Activated CD8-positive, alpha-beta memory T cell treated with anti-CD3 and anti-CD28 coated beads for 1 hour (primary cell): ENCODE measurements around the gene CSNK1E.

Experiments used
- DNase-seq, 2 donors: peaks; one replicate each; pipeline ENCODE4 v3.0.0-alpha.2; 2020; ENCODE audit warnings: low read depth in 1 of 2; ENCODE audit errors: extremely low read depth in 1 of 2

The CSNK1E gene

DNA sequence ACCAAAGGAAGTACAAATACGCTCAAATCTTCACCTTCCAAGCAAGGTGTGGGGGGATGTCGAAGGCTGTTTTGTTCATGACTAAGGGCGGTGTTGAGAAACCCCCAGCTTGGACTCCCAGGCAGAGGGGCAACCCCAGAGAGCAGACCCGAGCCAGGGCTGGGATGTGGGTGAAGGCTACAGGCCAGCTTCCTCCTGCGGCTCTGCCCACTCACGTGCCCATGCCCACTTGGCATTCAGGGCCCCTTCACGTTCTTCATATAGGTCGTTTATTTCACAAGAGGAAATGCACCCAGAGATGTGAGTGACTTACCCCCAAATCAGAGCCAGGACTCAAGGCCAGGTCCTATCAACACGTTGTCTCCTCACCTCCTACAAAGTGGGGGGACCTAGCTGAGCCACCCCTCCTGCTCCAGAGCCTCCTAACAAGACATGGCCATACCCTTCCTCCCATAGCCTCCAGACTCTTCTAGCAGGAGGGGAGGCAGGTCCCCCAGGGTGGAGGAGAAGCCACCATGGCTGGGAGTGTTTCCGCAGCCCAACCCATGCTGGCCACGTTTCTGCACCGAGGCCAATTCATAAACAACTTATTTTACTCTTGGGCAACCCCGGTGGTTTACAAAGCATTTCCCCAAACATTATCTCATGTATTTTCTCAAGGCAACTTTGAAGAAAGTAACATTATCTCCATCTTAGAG, 66.4 kb downstream of the CSNK1E start:
- DNase-seq = no peak

DNA sequence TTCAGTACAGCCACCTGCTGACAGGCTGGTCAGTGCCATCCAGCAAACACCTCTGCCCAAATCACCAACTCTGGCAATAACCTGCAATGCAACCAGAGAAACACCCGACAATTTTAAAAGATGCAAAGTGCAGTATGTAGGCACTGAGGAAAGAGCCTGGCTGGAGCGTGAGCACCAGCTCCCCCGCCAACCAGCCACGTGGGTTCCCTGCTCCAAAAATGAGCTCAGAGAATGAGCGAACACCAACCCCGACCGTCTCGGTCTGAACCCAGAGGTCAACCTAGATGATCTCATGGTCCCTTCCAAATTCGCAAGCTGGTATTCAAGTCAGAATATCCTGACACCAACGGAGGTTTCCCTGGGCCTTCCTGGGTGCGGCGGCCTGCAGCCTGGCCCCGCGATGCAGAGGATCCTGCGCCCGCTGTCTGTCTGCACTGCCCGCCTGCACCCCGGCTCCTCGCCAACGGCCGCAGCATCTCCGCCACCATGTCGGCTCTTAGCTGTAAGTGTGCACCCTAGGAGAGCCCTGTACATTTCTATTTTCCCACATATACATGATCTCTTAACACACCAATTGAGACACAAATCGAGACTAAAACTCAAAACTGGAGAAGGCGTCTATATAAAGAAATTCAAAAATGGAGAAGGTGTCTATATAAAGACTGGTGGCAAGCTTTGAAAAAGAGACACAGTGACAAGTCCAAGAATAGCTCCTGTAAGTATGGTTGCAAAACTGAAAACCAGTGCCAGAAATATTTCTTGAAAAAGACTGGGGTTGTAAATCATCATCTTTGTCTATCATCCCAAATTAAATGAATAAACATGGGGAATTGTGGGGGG, 67.2 kb downstream of the CSNK1E start:
- no peak for DNase-seq

GRCh38 chr22:38249301-38249700, 67.9 kb downstream of the CSNK1E start:
- DNase-seq = no peak

DNA sequence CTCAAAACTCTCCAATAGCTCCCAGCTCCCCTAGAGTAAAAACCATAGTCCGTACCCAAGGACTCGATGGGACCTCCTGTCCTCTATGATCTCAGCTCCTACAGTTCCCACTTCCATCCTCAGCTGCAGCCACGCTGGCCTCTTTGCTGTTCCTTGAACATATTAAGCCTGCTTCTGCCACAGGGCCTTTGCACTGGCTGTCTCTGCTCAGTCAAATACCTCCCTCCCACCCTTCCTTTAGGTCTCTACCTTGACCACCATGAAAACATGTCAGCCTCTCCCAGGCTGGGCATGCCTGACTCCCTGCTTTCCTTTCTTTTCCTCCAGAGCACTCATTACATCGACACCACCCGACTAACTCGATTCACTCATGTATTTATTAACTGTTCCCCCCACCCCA, 69.0 kb downstream of the CSNK1E start:
- no peak for DNase-seq

DNA sequence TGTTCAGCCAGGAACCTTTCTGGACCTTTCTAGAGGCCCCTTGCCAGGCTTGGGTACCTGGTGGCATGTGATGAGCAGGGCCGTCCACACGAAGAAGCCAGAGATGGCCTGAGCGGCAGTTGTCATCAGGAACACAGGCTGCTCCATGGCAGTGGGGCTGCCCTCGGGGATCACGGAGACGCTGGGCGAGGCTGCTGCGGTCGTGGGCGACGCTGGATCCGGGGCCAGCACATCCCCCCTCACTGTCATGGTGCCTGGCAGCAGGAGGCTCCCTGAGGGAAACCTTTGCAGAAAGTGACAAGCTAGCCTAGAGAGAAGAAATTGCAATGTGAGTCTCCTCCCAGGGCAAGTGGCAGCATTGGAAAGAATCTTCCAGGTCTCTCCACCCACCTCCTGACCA, 69.5 kb downstream of the CSNK1E start:
- DNase-seq = no peak

- no peak for DNase-seq
Observed at GRCh38 chr22:38246692-38247091, 70.5 kb downstream of the CSNK1E start.

DNA sequence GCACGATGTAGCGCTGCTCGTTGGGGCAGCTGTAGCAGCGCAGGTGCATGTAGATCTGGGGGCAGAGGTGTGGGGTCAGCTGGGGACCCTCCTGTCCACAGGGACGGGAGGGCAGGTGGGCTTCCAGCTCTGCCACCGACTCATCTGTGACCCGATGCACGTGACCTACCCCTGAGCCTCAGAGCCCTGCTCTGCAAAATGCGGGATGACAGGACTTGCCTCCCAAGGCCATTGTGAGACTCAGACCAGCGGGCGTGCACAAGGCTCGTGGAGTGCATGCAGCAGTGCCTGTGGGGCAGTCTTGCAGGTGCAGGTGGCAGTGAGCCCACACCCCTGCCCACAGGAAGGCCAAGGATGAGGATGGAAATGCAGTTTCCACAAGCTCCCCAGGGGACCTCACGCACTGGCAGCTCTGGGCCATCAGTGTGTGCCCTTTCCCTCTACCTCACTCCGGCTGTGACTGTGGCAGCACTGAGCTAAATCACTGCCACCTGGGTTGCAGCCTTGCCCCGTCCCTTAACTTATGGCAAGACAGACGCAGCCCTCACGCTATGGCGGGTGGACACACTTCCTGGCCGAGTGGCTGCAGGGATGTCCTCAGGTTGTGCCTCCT, 71.1 kb downstream of the CSNK1E start:
- DNase-seq = no peak

GRCh38 chr22:38244106-38244505, 73.1 kb downstream of the CSNK1E start:
- no peak for DNase-seq

- DNase-seq = no peak
Observed at GRCh38 chr22:38243007-38243765, 74.0 kb downstream of the CSNK1E start.

DNA sequence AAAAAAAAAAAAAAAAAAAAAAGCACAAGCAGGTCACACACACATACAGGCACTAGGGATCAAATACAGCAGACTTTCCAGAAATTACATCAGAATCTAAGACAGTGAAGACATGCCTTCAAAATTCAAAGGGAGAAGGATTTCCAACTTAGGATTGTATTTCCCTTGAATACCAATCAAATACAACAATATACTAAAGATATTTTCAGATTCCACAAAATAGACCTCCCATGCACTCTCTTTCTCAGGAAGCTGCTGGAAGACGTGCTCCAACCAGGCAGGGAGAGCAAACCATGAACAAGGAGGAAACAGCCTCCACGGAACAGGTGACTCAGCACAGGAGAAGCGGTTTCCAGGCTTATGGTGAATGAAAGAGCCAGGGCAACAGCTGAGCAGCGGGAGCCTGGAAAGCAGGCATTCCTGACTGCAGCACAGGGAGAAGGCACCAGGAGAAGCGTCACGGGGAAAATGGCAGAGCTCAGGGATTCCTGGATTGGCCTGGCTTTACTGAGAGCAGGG, 76.4 kb downstream of the CSNK1E start:
- no peak for DNase-seq
